NK-92 (cell line): ENCODE results near the gene ETS1.
"Not testable (repeated sequence)": the region's sequence is repeated elsewhere in the genome, so short reads cannot be mapped to it uniquely, and the experiment has no call there.

Experiments used
- DNase-seq: peaks from one replicate; lab custom pipeline; 2025; ENCODE audit not compliant: unreplicated experiment; lab: John Stamatoyannopoulos, UW

The ETS1 gene

GRCh38 chr11:128445921-128446320 lies 141.4 kb downstream of the ETS1 start:
- DNase-seq = not testable (repeated sequence)

DNA sequence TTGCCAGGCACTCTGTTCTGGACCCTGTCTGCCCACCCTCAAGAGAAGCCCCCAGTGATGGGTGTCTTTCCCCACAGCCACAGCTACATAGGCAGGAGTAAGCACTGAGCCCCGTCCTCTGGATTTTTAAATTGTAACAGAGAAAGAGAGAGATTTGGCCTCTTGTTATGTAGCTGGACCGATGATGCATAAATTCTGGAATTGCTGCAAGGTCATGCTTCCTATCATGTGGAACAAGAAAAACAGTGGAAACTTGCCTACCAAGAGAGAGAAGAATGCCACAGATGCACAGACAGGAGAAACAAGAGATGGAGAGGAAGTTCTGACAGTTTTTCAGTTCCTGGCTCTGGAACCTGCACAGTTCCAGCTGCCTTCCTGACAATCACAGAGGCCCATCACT lies 150.2 kb downstream of the ETS1 start:
- no peak for DNase-seq

- DNase-seq = no peak
Measured at GRCh38 chr11:128434818-128435217, 152.5 kb downstream of the ETS1 start.

GRCh38 chr11:128434411-128434810 lies 152.9 kb downstream of the ETS1 start:
- DNase-seq = no peak

DNA sequence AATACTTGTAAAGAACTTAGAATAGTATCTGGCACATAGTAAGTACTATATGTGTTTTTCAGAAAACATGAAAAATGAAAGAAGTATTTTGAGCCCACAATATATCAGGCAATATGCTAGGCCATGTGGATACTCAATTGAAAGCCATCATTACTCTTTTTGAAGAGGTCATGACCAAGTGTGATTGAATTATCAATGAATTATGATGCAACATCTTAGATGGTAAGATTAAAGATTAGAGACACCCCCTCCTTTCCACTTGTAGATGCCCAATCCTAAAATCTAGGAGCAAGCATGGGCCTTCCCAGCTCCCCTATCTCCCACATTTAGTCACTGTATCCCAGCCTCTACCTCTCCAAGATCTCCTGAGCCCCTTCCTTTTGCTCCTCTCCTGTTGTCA lies 154.4 kb downstream of the ETS1 start:
- DNase-seq = no peak

DNA sequence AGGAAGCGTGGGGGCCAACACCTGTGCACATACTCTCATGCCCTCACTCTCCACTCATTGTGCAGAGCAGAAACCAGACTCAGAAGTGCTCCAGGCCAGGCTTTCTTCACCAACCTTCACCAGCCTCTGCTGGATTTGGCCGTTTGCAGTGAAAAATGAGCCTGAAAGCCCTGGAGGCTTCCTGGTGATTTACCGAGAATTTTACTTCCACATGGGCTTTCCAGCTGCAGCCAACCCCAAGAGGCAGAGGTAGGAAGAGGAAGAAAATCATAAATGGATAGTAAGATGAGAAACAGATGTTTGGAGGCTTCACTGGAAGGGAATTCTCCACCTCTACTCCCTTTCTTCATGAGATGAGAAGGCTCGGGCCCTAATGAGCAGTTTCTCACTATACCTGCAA lies 155.4 kb downstream of the ETS1 start:
- no peak for DNase-seq

DNA sequence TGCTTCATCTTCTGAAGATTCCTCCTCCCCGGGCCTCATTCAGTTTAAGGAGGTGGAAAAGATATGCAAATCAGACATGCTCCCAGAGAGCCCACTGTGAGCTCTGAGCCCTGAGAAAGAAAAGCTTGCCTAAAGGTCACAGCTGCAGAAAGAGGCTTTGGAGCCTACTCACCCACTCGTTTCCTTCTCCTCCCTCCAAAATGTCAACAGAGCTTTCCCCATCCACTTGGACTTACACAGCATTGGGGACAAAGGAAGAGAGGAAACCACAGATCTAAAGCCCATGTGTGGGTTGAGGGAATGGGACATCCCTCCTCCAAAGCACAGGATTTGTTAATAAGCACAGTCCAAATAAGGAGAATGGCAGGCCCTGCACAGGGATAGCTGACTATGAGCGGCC lies 158.4 kb downstream of the ETS1 start:
- no peak for DNase-seq

DNA sequence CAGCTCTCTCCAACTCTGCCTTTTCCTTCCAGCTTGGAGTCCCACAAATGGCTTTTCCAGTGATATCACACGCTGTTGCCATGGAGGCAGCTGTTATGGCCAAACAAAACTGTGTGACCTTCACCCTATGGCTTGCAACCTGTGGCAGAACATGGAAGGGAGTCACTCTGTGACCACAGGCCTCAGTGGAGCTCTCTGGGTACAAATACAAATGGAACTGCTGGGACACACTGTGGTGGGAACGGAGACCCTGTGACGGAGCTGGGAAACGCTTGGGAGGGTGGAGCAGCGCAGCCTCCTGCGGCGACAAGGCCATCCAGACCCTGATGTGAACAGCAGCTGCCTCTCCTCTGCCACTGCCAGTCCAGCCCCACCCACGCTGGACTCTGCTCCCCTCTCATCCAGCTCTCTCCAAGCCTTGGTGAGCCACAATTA lies 162.5 kb downstream of the ETS1 start:
- no peak for DNase-seq

DNA sequence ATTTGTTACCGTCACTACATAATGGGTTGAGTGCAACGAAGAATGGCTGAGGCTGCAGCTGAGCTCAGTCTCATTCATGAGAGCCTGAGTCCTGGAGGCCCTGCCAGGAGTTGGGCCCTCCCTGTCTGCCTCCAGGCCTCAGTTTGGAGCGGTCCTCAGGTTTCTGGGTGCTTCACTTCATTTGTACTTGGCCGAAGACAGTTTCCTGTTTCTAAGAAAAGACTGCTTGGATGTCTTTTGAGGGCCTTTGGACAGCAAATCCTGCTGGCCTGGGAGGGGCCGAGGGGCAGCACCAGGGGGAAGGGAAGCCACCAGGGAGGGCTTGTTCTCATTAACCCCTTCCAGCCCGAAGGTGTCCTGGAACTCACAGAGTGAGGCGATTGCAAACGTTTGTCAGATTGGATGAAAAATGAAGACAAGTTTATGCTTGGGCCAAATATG lies 163.1 kb downstream of the ETS1 start:
- no peak for DNase-seq

DNA sequence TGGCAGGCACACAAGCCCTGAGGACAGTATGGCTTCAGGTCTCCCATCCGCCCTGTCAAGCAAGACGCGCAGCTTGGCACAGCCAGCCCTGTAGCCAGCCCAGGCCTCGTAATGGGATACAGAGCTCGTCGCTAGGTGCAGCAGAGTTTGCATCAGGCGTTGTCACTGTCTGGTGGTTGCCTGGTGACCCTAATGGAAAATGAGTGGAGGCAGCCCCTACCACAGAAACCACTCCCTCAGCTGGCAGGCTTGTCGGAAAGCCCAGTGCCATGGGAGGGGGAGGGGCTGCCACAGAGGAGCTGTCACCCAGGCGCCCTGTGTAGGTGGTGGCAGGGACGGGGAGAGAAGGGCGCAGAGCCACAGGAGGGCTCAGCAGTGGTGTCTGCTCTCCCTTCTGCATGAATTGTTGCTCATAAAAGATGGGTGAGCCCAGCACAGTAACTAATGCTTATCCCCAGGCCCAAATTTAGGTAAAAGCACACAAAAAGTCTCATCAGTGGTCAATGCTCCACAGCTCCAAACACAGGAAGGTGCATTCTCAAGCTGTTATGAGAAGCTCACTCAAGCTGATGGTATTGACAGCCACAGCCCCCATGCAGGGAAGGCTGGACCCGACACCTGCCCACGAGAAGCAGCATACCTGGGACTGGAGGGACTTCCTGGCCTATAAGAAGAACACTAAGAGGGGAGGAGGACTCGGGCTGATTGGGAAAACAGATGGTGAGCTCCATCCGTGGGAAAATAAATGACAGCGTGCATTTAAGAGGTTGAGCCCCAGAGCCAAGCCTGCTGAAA lies 164.6 kb downstream of the ETS1 start:
- DNase-seq = no peak

- no peak for DNase-seq
Measured at GRCh38 chr11:128421577-128422330, 165.6 kb downstream of the ETS1 start.

DNA sequence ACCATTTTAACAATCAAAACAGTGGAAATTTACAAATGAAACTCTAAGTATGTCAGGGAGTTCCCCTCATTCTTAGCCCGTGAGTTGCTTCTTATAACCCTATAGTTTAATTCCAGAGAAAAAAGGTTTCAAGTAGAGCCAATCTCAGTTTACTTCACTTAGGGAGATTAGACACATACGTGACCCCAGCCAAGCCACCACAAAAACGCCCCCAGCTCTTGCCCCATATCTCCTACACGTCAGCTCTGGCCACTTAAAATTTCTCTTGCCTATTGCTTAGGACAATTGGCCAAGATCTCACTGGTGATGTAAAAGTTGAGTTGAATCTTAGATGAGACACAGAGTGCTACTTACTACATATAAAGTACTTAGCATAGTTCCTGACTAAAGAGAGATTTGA lies 166.4 kb downstream of the ETS1 start:
- DNase-seq = no peak

GRCh38 chr11:128420265-128420664 lies 167.1 kb downstream of the ETS1 start:
- DNase-seq = no peak

GRCh38 chr11:128419012-128419767 lies 168.2 kb downstream of the ETS1 start:
- DNase-seq = no peak

DNA sequence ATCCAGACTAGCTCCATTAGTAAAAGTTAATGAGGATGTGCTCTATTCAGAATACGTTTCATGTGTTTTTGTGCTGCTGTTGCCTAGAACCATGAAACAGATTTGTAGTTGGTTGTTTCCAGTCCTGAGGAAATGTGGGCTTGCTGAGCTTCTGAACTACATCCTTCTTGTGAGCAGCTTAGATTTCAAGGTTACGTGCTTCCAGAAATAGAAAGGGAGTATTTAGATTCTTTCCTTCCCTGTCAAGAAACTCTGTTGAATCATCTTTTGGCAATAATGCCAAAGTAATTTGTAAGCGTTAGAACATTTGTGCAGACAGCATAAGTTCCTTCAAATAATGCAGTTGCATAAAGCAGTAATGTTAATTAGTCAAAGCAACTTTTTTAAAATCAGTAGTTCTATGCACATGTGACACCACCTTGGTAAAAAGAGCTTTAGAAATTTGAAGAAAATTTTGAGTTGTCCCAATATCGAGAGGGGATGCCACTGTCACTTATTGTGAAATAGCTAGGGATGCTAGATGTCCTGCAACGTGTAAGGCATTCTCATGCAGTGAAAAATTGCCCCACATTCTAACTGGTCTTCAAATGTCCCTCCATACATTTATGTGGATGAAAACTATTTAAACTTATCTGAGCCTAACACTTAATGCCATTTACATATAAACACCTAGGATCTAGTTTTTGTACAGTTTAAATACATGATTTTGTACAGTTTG lies 169.6 kb downstream of the ETS1 start:
- no peak for DNase-seq

GRCh38 chr11:128416976-128417375 lies 170.4 kb downstream of the ETS1 start:
- DNase-seq = no peak

GRCh38 chr11:128415539-128415938 lies 171.8 kb downstream of the ETS1 start:
- no peak for DNase-seq

GRCh38 chr11:128412847-128413791 lies 174.2 kb downstream of the ETS1 start:
- DNase-seq = no peak

GRCh38 chr11:128411812-128412211 lies 175.5 kb downstream of the ETS1 start:
- no peak for DNase-seq

DNA sequence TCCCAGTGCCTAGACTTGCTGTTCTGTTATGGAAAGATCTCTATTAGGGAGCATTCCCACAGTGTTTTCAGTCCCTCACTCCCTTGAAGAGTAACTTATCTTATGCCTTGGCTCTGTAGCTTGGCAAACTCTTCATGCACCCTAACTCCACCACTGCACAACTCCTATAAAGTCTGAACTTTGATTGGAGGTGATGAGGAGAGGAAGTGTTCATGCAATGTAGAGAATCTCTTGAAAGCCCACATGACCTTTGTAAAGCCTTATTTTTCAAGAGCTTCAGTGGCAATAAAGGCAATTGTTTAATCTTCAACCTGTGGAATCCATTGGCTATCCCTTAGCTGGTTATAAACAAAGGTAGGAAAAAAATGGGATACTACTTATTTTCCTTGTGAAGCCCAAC lies 176.2 kb downstream of the ETS1 start:
- DNase-seq = no peak
